Stimulated activated CD8-positive, alpha-beta memory T cell treated with anti-CD3 and anti-CD28 coated beads, Interleukin-12 subunit alpha, Interleukin-12 subunit beta, amount 100 ng/mL, for 1 hour (primary cell): Measurements from ENCODE around the gene POLN.
"Not testable (repeated sequence)": the region's sequence is repeated elsewhere in the genome, so short reads cannot be mapped to it uniquely, and the experiment has no call there.

Experiments used
- DNase-seq: peaks from one replicate; pipeline ENCODE4 v3.0.0-alpha.2; 2020; ENCODE audit warnings: low read depth

Gene POLN

GRCh38 chr4:2166253-2166652 is 75.7 kb downstream of the POLN start:
- DNase-seq: no peak

GRCh38 chr4:2165391-2165790 is 76.5 kb downstream of the POLN start:
- no peak for DNase-seq

GRCh38 chr4:2163311-2163821 is 78.6 kb downstream of the POLN start:
- no peak for DNase-seq

- not testable (repeated sequence) for DNase-seq
These were observed 80.7 kb downstream of the POLN start for GRCh38 chr4:2161092-2161703.

GRCh38 chr4:2159931-2160330 is 82.0 kb downstream of the POLN start:
- no peak for DNase-seq

- DNase-seq: no peak
These were observed 86.7 kb downstream of the POLN start for GRCh38 chr4:2155246-2155645.

- no peak for DNase-seq
These were observed 87.6 kb downstream of the POLN start for GRCh38 chr4:2154215-2154740.

- no peak for DNase-seq
These were observed 90.4 kb downstream of the POLN start for GRCh38 chr4:2151544-2151943.

- DNase-seq: no peak
These were observed 91.8 kb downstream of the POLN start for GRCh38 chr4:2150076-2150475.

GRCh38 chr4:2142630-2143427 is 99.1 kb downstream of the POLN start:
- no peak for DNase-seq

GRCh38 chr4:2141762-2142451 is 100.0 kb downstream of the POLN start:
- no peak for DNase-seq

GRCh38 chr4:2141022-2141761 is 100.7 kb downstream of the POLN start:
- DNase-seq: no peak

GRCh38 chr4:2138846-2139500 is 102.9 kb downstream of the POLN start:
- DNase-seq: no peak

GRCh38 chr4:2136726-2137125 is 105.2 kb downstream of the POLN start:
- DNase-seq: no peak

GRCh38 chr4:2135083-2135482 is 106.8 kb downstream of the POLN start:
- no peak for DNase-seq

- no peak for DNase-seq
These were observed 109.5 kb downstream of the POLN start for GRCh38 chr4:2132438-2132837.

- no peak for DNase-seq
These were observed 114.2 kb downstream of the POLN start for GRCh38 chr4:2127609-2128332.

- DNase-seq: no peak
These were observed 115.4 kb downstream of the POLN start for GRCh38 chr4:2126309-2127043.

- no peak for DNase-seq
These were observed 116.1 kb downstream of the POLN start for GRCh38 chr4:2125831-2126230.

- no peak for DNase-seq
These were observed 116.9 kb downstream of the POLN start for GRCh38 chr4:2125023-2125422.
